K562 (cell line): ENCODE data around the gene VSIG10. TPM values are rescaled to one million over a fixed set of nuclear protein-coding genes. Genes with fewer than 3 reads are reported as not detected.

Source experiments
- ATAC-seq: fragments of 200-7000 bp; cut with Tn5 transposase; 3 replicates; pipeline ENCODE4 v1.9.1; 2020; ENCODE audit warnings: moderate library complexity
- BruUV-seq: library from RNA; stranded (reverse); fragments of 400-500 nt; replicated peaks from 2 replicates; lab custom pipeline; 2021; lab: Mats Ljungman, UMichigan
- CTCF ChIA-PET: fragments of 300-600 bp; formaldehyde crosslinking; extraction: SDS; loops from one replicate; lab custom pipeline; 2021; ENCODE audit warnings: low intra/inter-chr PET ratio; lab: Yijun Ruan, JAX
- POLR2A ChIA-PET: fragments of 300-600, 350-650 bp; sonication (Branson Sonifier 250); formaldehyde crosslinking; extraction: SDS; loops from one replicate; lab custom pipeline; 2021; ENCODE audit warnings: antibody characterized with exemption, inconsistent platforms; lab: Yijun Ruan, JAX
- DNase-seq, 4 experiments: peaks; one replicate each; pipeline versions ENCODE4 v3.0.0 to v3.0.0-alpha.2; 2011 to 2018; ENCODE audit warnings: low spot score in 3 of 4, mixed read lengths in 3 of 4; ENCODE audit errors: extremely low read depth in 1 of 4
- FAIRE-seq: peaks from 2 replicates; lab custom pipeline; 2011; peaks lifted over from hg19 to GRCh38; lab: Jason Lieb, UNC
- H2AFZ ChIP-seq: 2 replicates; pipeline ENCODE4 v1.6.0; 2011; ENCODE audit warnings: low read depth, low read length, control low read depth, inconsistent platforms
- H3K27ac ChIP-seq: fragments of 200-600 bp; 3 replicates; pipeline ENCODE4 v1.8.0; 2011; ENCODE audit warnings: low read depth, mild to moderate bottlenecking, control low read depth, inconsistent platforms, low read length, moderate library complexity, mixed read lengths; ENCODE audit errors: extremely low read depth
- H3K27me3 ChIP-seq, 2 experiments: fragments of 300-600 bp in 1 of 2; 2 replicates in 1 of 2; 3 replicates in 1 of 2; pipeline versions ENCODE4 v1.6.0 to v1.8.0; 2011; ENCODE audit warnings: inconsistent platforms in 2 of 2, low read length in 2 of 2, mild to moderate bottlenecking in 1 of 2, mixed read lengths in 1 of 2, moderate library complexity in 1 of 2; ENCODE audit not compliant: control insufficient read depth in 2 of 2, insufficient read depth in 2 of 2
- H3K36me3 ChIP-seq: fragments of 300-600 bp; 3 replicates; pipeline ENCODE4 v1.8.0; 2011; ENCODE audit warnings: mild to moderate bottlenecking, low read length, inconsistent platforms; ENCODE audit not compliant: control insufficient read depth, insufficient read depth
- H3K4me1 ChIP-seq, 2 experiments: fragments of 200-600 bp in 1 of 2; replicated peaks in 1 of 2; 2 replicates in 1 of 2; 3 replicates in 1 of 2; pipeline versions ENCODE4 v1.5.1 to v1.8.0; 2011; ENCODE audit warnings: inconsistent platforms in 2 of 2, low read length in 2 of 2, mild to moderate bottlenecking in 1 of 2, mixed read lengths in 1 of 2, moderate library complexity in 1 of 2; ENCODE audit not compliant: control insufficient read depth in 2 of 2, insufficient read depth in 2 of 2
- H3K4me2 ChIP-seq: 2 replicates; pipeline ENCODE4 v1.6.1; 2011; ENCODE audit warnings: low read length, control low read depth, inconsistent platforms, mixed read lengths; ENCODE audit not compliant: insufficient read depth
- H3K4me3 ChIP-seq: fragments of 200-600 bp; sonication (generic), shearing (Covaris generic); 2 replicates; pipeline ENCODE4 v1.5.1; 2016; ENCODE audit warnings: control low read depth, inconsistent platforms
- H3K79me2 ChIP-seq: fragments of 200-600 bp; 3 replicates; pipeline ENCODE4 v1.8.0; 2011; ENCODE audit warnings: low read length, inconsistent platforms; ENCODE audit not compliant: control insufficient read depth, insufficient read depth
- H3K9ac ChIP-seq, 2 experiments: 2 replicates each; pipeline versions ENCODE4 v1.6.0 to v1.6.1; 2011; ENCODE audit warnings: low read depth in 2 of 2, low read length in 2 of 2, control low read depth in 1 of 2, inconsistent platforms in 1 of 2, mild to moderate bottlenecking in 1 of 2, mixed read lengths in 1 of 2; ENCODE audit not compliant: insufficient read depth in 1 of 2
- H3K9me1 ChIP-seq: one replicate; pipeline ENCODE4 v1.6.0; 2011; ENCODE audit warnings: inconsistent platforms, mild to moderate bottlenecking, low read length, moderate library complexity; ENCODE audit not compliant: control insufficient read depth, insufficient read depth
- H3K9me3 ChIP-seq: replicated peaks from 2 replicates; pipeline ENCODE4 v1.5.1; 2011; ENCODE audit warnings: low read depth, low read length, inconsistent platforms; ENCODE audit not compliant: control insufficient read depth, insufficient read depth
- H4K20me1 ChIP-seq: replicated peaks from 2 replicates; pipeline ENCODE4 v1.6.1; 2011; ENCODE audit warnings: low read length, inconsistent platforms, mixed read lengths; ENCODE audit not compliant: control insufficient read depth, insufficient read depth
- E2F5 ChIP-seq: sonication (generic); formaldehyde crosslinking; IDR thresholded peaks from 2 replicates; pipeline ENCODE4 v1.8.0; 2022; ENCODE audit warnings: mild to moderate bottlenecking, missing genetic modification reagents
- IFI16 ChIP-seq: fragments of 250-450 bp; sonication (Bioruptor Pico); IDR thresholded peaks from 2 replicates; pipeline ENCODE4 v2.1.2; 2022; ENCODE audit warnings: mild to moderate bottlenecking, inconsistent platforms
- MAFK ChIP-seq: IDR thresholded peaks from 2 replicates; pipeline ENCODE4 v1.6.1; 2011; ENCODE audit warnings: low read length, improper control_type of control experiment
- MTA1 ChIP-seq: fragments of 450-650 bp; IDR thresholded peaks from 2 replicates; pipeline ENCODE4 v1.6.1; 2017; ENCODE audit warnings: borderline replicate concordance
- NCOA2 ChIP-seq, 2 experiments: fragments of 450-650 bp; IDR thresholded peaks; 2 replicates each; pipeline ENCODE4 v1.6.1; 2018; ENCODE audit warnings: mild to moderate bottlenecking in 2 of 2, moderate library complexity in 1 of 2; ENCODE audit not compliant: partially characterized antibody in 2 of 2
- PML ChIP-seq: IDR thresholded peaks from 2 replicates; pipeline ENCODE4 v1.6.1; 2012; ENCODE audit warnings: low read length, inconsistent platforms
- POLR2H ChIP-seq: IDR thresholded peaks from 2 replicates; pipeline ENCODE4 v1.6.1; 2016; ENCODE audit warnings: missing genetic modification characterization, low read depth, mild to moderate bottlenecking, control low read depth, missing compliant biosample characterization, moderate library complexity
- TAF7 ChIP-seq: fragments of 450-650 bp; IDR thresholded peaks from 2 replicates; pipeline ENCODE4 v1.6.1; 2016; ENCODE audit warnings: missing genetic modification characterization, missing compliant biosample characterization
- ZNF146 ChIP-seq: IDR thresholded peaks from one replicate; pipeline ENCODE4 v1.6.1; 2018; ENCODE audit warnings: missing compliant biosample characterization; ENCODE audit not compliant: unreplicated experiment
- ZNF584 ChIP-seq: fragments of 200-800 bp; sonication (Bioruptor generic); IDR thresholded peaks from 2 replicates; pipeline ENCODE4 v1.6.1; 2016; ENCODE audit warnings: low read depth, mild to moderate bottlenecking, missing genetic modification characterization, missing compliant biosample characterization
- ZNF75A ChIP-seq: fragments of 450-650 bp; formaldehyde crosslinking; IDR thresholded peaks from 2 replicates; pipeline ENCODE4 v1.4.0; 2020; ENCODE audit warnings: mild to moderate bottlenecking
- WGBS: fragments of 100-300 bp; shearing (Covaris generic); methylation state at CpG from one replicate; pipeline ENCODE4 v1.1.6; 2016; ENCODE audit warnings: low coverage, mixed read lengths; ENCODE audit not compliant: insufficient coverage; ENCODE audit errors: missing lambda C conversion rate; 5-methylcytosine and 5-hydroxymethylcytosine counted together
- in situ Hi-C: fragments of 300-500 bp; cut with MboI; formaldehyde crosslinking; loops from 4 replicates; pipeline ENCODE4 v1.15.0; 2018; ENCODE audit warnings: inconsistent platforms, mixed read lengths
- intact Hi-C: fragments of 100-400 bp; cut with micrococcal nuclease; formaldehyde crosslinking; loops from 2 replicates; pipeline ENCODE4 v1.14.2; 2022
- polyA plus RNA-seq, 8 experiments: library from polyadenylated mRNA; depleted of rRNA in 4 of 8; stranded (reverse) in 5 of 8; unstranded in 3 of 8; fragments of >200 nt; fragmentation: Nextera tagmentation in 2 of 8; fragmentation: Illumina TruSeq in 1 of 8; extraction: Ambion mirVana in 2 of 8; extraction: Trizol in 1 of 8; gene quantifications; 2 replicates each; pipeline versions ENCODE4 v1.2.1 to v1.2.3, GENCODE V29; 2011 to 2014; ENCODE audit warnings: inconsistent platforms in 1 of 8, missing spikeins in 1 of 8
- total RNA-seq, 7 experiments: library from RNA; depleted of rRNA in 6 of 7; stranded (reverse); fragments of >200 nt in 6 of 7; fragmentation: Illumina TruSeq in 2 of 7; extraction: Trizol in 2 of 7; gene quantifications; 2 replicates each; pipeline versions ENCODE4 v1.2.1 to v1.2.3, GENCODE V29; 2011 to 2021; ENCODE audit warnings: low replicate concordance in 1 of 7

VSIG10 gene
- total and polyA plus RNA-seq, 9 of the 15 experiments (the other 6 are each of a cell fraction or from before 2014, with no cell fraction given), result 4.1 to 8.8 (median 4.7) TPM

DNA sequence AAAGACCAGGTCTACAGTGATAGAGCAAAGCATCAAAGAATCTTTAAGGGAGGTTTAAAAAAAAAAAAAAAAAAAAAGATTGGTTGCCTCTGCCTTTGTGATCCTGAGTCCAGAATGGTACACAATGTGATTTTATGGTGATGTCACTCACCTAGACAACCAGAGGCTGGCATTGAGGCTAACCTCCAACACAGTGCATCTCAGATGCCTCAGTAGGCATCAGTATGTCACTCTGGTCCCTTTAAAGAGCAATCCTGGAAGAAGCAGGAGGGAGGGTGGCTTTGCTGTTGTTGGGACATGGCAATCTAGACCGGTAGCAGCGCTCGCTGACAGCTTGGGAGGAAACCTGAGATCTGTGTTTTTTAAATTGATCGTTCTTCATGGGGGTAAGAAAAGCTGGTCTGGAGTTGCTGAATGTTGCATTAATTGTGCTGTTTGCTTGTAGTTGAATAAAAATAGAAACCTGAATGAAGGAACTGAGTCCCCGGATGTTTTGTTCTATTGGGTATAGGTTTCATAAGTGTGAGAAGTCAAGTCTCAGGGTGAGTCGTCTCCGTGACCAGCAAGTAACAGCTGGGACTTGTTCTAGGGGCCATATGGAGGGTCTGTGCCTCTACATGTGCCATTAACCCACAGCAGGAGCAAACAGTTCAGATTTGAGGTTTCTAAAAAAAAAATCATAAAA, 41.4 kb upstream of the VSIG10 start:
- ATAC-seq (no peak), FAIRE-seq (no peak), DNase-seq (no peak)
- Histone ChIP-seq H3K79me2 (no peaks in the 10 kb centered on the region), H3K9me1 (no peaks in the 10 kb centered on the region), H3K9me3 (no peaks in the 10 kb centered on the region), H3K27ac (no peak overlapping the region), H3K4me3 (no peak overlapping the region), H2AFZ (no peak overlapping the region), H3K36me3 (peaks cover 66% of the 10 kb centered on the region; the same call in 2 of the 3 replicates), H3K27me3 (no peaks in the 10 kb centered on the region), H4K20me1 (no peaks in the 10 kb centered on the region), H3K4me2 (no peak overlapping the region), H3K9ac (no peak overlapping the region), H3K4me1 (0 out of 5 replicates have a peak, but pooled peaks cover 0 to 3% of the 10 kb centered on the region in 2 experiments)
- BruUV-seq, result TSS peak; percentile 89
- 92% methylated on average over 7 of the region's 7 CpGs for WGBS
- CTCF ChIA-PET, result no interaction called here
- in situ Hi-C loops (no loop called here), intact Hi-C loops (no loop called here)
- POLR2A ChIA-PET, result interaction anchor here (0.6 to 1.7 kb wide), 2 partner anchors 8 to 58 kb away, joined by 3 to 11 read pairs; no protein-coding TSS in a partner anchor
- no peak for TF ChIP-seq TAF7 (tag)
- TF ChIP-seq E2F5 (CRISPR knock-in tag), result no peak
- no peak for TF ChIP-seq MTA1
- TF ChIP-seq ZNF584, result no peak
- no peak for TF ChIP-seq NCOA2 (IDR thresholded peaks at IDR 0.05; ENCODE audit: partially characterized antibody in 2 of 2)
- no peak for TF ChIP-seq ZNF146 (CRISPR knock-in tag)
- no peak for TF ChIP-seq ZNF75A (CRISPR knock-in tag)
- no peak for TF ChIP-seq MAFK
- TF ChIP-seq POLR2H (tag), result no peak
- no peak for TF ChIP-seq IFI16 (CRISPR knock-in tag)
- no peak for TF ChIP-seq PML
